ENCODE data around the gene DGKD. TPM values are rescaled to one million over a fixed set of nuclear protein-coding genes. Genes with fewer than 3 reads are reported as not detected.
A peak's percentile ranks its signal among the peaks of the same experiment; 100 is the strongest.

Gene DGKD
- total and polyA plus RNA-seq, 2 experiments from 2014 or later: 3.9 to 4.0 TPM

DNA sequence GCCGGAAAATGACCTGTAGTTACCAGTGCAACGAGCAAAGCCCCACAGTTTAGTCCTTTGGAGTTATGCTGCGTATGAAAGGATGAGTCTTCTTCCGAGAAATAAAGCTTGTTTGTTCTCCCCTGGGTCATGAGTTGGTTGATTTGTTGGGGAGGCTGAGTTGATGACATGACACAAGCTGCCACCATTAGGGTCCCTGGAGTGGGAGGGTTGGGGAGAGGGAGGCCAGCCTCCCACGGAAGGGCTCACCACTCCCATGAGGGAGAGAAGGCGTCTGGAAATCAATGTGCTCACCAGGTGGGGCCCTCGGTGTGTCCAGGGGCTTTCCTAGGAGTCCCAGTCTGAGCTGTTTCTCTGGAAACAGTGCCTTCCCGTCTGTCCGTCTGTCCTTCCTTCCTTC, 7.4 kb upstream of the DGKD start:
- in situ Hi-C loops (cut with MboI): no loop called here
- Histone ChIP-seq H2AFZ (no peak overlapping the region), H4K20me1 (ENCODE audit: insufficient read depth) (no peaks in the 10 kb centered on the region), H3K36me3 (ENCODE audit: low read depth) (no peaks in the 10 kb centered on the region), H3K9me3 (ENCODE audit: low read depth) (no peaks in the 10 kb centered on the region), H3K79me2 (ENCODE audit: insufficient read depth) (no peaks in the 10 kb centered on the region), H3K27me3 (replicated peaks; ENCODE audit: insufficient read depth) (0 out of 2 replicates have a peak, but pooled peaks cover 8% of the 10 kb centered on the region), H3K4me3 (no peak overlapping the region), H3F3A (ENCODE audit: insufficient read depth) (peaks cover 10% of the 10 kb centered on the region), H3K4me1 (ENCODE audit: insufficient read depth) (peaks cover 8% of the 10 kb centered on the region), H3K9ac (no peak overlapping the region), H3K27ac (no peak overlapping the region), H3K9me2 (ENCODE audit: insufficient read depth) (no peaks in the 10 kb centered on the region), H3K4me2 (ENCODE audit: unreplicated experiment) (no peak overlapping the region)
- TF ChIP-seq EZH2 (IDR thresholded peaks at IDR 0.05; ENCODE audit: insufficient read depth, poor library complexity, severe bottlenecking) (no peak), EZH2phosphoT487 (IDR thresholded peaks at IDR 0.05; ENCODE audit: insufficient read depth, low read depth) (no peak)
- WGBS, 2 experiments (ENCODE audit: low coverage in 1 of 2, low lambda C conversion rate in 2 of 2, missing lambda C conversion rate in 2 of 2): 67 to 72% methylated on average over 8 to 9 of the region's 9 CpGs
- no peak for DNase-seq

DNA sequence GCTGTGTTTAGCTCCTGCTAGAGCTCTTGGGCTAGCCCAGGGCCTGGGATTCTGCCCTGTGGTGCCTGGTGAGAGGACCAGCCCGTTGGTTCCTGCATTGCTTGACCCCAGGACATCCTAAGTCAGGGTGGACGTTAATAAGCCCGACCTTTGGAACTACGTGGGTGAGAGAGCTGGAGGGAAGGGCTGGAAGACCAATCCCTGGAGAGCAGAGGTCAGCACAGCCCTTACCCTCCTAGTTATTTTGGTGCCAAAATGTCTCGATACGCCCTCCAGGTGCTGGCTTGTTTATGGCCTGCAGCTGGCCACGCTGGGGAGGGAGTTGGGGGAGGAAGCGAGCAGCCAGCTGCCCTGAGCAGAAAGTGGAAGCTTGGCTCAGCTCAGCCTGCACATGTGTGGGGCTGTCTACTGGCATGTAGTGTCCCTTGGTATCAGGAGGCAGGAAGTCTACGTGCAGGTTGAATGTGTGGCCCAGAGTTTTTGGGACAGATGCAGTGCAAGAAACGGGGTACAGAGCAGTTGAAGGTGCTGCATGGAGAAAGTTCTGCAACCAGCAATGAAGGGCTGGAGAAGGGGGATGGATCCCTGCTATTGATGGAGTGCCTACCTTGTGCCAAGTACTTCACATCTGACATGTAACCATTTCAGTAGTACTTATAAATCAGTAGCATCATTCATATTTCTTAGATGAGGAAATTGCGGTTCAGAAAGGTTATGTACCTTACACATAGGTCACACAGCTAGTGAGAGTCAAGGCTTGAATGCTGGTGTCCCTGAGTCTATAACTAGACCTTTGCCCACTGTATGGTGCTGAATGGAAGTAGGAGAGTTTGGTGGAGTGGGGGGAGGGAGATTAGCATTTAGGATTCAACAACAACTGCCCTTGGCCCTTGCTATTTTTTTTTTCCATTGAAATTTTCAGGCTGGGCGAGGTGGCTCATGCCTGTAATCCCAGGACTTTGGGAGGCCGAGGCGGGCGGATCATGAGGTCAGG, 5.0 kb upstream of the DGKD start:
- Histone ChIP-seq H3K4me1 (ENCODE audit: insufficient read depth) (peaks cover 8% of the 10 kb centered on the region), H3K27me3 (replicated peaks; ENCODE audit: insufficient read depth) (0 out of 2 replicates have a peak, but pooled peaks cover 3% of the 10 kb centered on the region), H3K9ac (no peak overlapping the region), H2AFZ (no peak overlapping the region), H3K79me2 (ENCODE audit: insufficient read depth) (no peaks in the 10 kb centered on the region), H3K4me2 (ENCODE audit: unreplicated experiment) (no peak overlapping the region), H3K9me3 (ENCODE audit: low read depth) (no peaks in the 10 kb centered on the region), H3K36me3 (ENCODE audit: low read depth) (no peaks in the 10 kb centered on the region), H3K27ac (no peak overlapping the region), H3K4me3 (no peak overlapping the region), H4K20me1 (ENCODE audit: insufficient read depth) (no peaks in the 10 kb centered on the region), H3K9me2 (ENCODE audit: insufficient read depth) (no peaks in the 10 kb centered on the region), H3F3A (ENCODE audit: insufficient read depth) (peaks cover 10% of the 10 kb centered on the region)
- no peak for DNase-seq
- in situ Hi-C loops (cut with MboI): no loop called here
- WGBS, 2 experiments (ENCODE audit: low coverage in 1 of 2, low lambda C conversion rate in 2 of 2, missing lambda C conversion rate in 2 of 2): 48 to 49% methylated on average over 15 of the region's 15 CpGs
- TF ChIP-seq EZH2phosphoT487 (IDR thresholded peaks at IDR 0.05; ENCODE audit: insufficient read depth, low read depth): no peak
- no peak for TF ChIP-seq EZH2 (IDR thresholded peaks at IDR 0.05; ENCODE audit: insufficient read depth, poor library complexity, severe bottlenecking)

DNA sequence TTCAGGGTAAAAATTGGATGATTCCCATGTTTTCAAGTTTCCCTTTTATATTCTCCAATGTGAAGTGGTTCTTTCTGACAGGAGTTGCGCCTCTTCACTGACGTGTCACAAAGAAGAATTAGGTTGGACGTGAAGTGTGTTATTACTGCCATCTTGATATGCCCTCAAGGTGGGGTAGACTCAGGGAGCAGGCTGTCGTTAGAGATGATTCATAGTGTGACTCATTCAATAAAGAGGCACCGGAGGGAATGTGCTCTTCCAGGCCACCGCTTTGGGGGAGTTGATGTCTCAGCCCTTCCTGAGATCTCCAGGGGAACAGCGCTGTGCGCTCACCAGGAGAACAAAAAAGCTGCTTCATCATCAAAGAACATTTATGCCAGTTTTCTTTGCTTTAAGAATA, 3.6 kb upstream of the DGKD start:
- Histone ChIP-seq H3K9me3 (ENCODE audit: low read depth) (no peaks in the 10 kb centered on the region), H3K9ac (peak overlapping the region; percentile 43; the same call in 1 of the 2 replicates), H3F3A (ENCODE audit: insufficient read depth) (peaks cover 10% of the 10 kb centered on the region), H2AFZ (no peak overlapping the region), H3K79me2 (ENCODE audit: insufficient read depth) (peaks cover 5% of the 10 kb centered on the region), H4K20me1 (ENCODE audit: insufficient read depth) (no peaks in the 10 kb centered on the region), H3K4me1 (ENCODE audit: insufficient read depth) (peaks cover 8% of the 10 kb centered on the region), H3K9me2 (ENCODE audit: insufficient read depth) (no peaks in the 10 kb centered on the region), H3K27ac (peak overlapping the region; percentile 48), H3K36me3 (ENCODE audit: low read depth) (no peaks in the 10 kb centered on the region), H3K27me3 (replicated peaks; ENCODE audit: insufficient read depth) (0 out of 2 replicates have a peak, but pooled peaks cover 3% of the 10 kb centered on the region), H3K4me2 (ENCODE audit: unreplicated experiment) (peak overlapping the region; percentile 43), H3K4me3 (0 out of 2 replicates have a peak overlapping the region, but pooled peaks have one; percentile 17)
- in situ Hi-C loops (cut with MboI): no loop called here
- 24 to 27% methylated on average over 8 of the region's 8 CpGs for WGBS, 2 experiments (ENCODE audit: low coverage in 1 of 2, low lambda C conversion rate in 2 of 2, missing lambda C conversion rate in 2 of 2)
- TF ChIP-seq EZH2phosphoT487 (IDR thresholded peaks at IDR 0.05; ENCODE audit: insufficient read depth, low read depth) (no peak), EZH2 (IDR thresholded peaks at IDR 0.05; ENCODE audit: insufficient read depth, poor library complexity, severe bottlenecking) (no peak)
- peak; percentile 95 for DNase-seq

DNA sequence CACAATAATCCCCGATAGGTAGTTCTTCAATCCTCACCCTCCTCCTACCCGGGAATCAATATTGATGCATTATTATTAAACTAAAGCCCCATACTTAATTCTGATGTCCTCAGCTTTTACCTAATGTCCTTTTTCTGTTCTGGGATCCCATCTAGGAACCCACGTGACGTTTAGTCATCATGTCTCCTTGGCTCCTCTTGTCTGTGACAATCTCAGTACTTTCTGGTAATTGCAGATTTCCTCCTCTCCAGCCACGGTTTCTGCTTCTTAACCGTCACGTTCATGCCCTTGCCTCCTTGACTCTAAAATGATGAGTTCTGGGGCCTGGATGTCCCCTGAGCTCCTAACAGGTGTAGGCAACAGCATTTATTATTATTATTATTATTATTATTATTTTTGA, 2.9 kb upstream of the DGKD start:
- peaks cover 8% of the 10 kb centered on the region for H3K4me1 ChIP-seq (ENCODE audit: insufficient read depth)

More for the DNA sequence above, 2.9 kb upstream of the DGKD start:
- Histone ChIP-seq H2AFZ (no peak overlapping the region), H3K9me3 (ENCODE audit: low read depth) (no peaks in the 10 kb centered on the region), H3K9ac (peak overlapping the region; percentile 43; the same call in 1 of the 2 replicates), H3K27ac (peak overlapping the region; percentile 48), H4K20me1 (ENCODE audit: insufficient read depth) (no peaks in the 10 kb centered on the region), H3K27me3 (replicated peaks; ENCODE audit: insufficient read depth) (0 out of 2 replicates have a peak, but pooled peaks cover 3% of the 10 kb centered on the region), H3K4me3 (no peak overlapping the region), H3F3A (ENCODE audit: insufficient read depth) (peaks cover 10% of the 10 kb centered on the region), H3K9me2 (ENCODE audit: insufficient read depth) (no peaks in the 10 kb centered on the region), H3K36me3 (ENCODE audit: low read depth) (no peaks in the 10 kb centered on the region), H3K4me2 (ENCODE audit: unreplicated experiment) (peak overlapping the region; percentile 43), H3K79me2 (ENCODE audit: insufficient read depth) (peaks cover 11% of the 10 kb centered on the region)
- in situ Hi-C loops (cut with MboI): no loop called here
- no peak for TF ChIP-seq EZH2phosphoT487 (IDR thresholded peaks at IDR 0.05; ENCODE audit: insufficient read depth, low read depth)
- no peak for TF ChIP-seq EZH2 (IDR thresholded peaks at IDR 0.05; ENCODE audit: insufficient read depth, poor library complexity, severe bottlenecking)
- 87 to 90% methylated on average over 7 of the region's 7 CpGs for WGBS, 2 experiments (ENCODE audit: low coverage in 1 of 2, low lambda C conversion rate in 2 of 2, missing lambda C conversion rate in 2 of 2)
- DNase-seq: peak; percentile 20

Data from GM23248 (cell line).